Activated CD8-positive, alpha-beta T cell treated with anti-CD3 and anti-CD28 coated beads, Interleukin-2, amount 10 ng/mL, durations not matched to agents 7 days and 5 days (primary cell): Measurements from ENCODE around the gene RBM4. TPM values are rescaled to one million over a fixed set of nuclear protein-coding genes. Genes with fewer than 3 reads are reported as not detected.
A peak's percentile ranks its signal among the peaks of the same experiment; 100 is the strongest.
"Not testable (repeated sequence)": the region's sequence is repeated elsewhere in the genome, so short reads cannot be mapped to it uniquely, and the experiment has no call there.

Source experiments
- ATAC-seq: fragments of 150-1000 bp; cut with Tn5 transposase; one replicate; pipeline ENCODE4 v1.10.0; 2021; ENCODE audit warnings: moderate library complexity
- CTCF ChIA-PET: fragments of 350-600 bp; sonication (Branson Sonifier 250); formaldehyde crosslinking; loops from one replicate; lab custom pipeline; 2021; ENCODE audit warnings: antibody characterized with exemption; lab: Charles Lee
- POLR2A ChIA-PET: fragments of 350-600 bp; sonication (Branson Sonifier 250); formaldehyde crosslinking; loops from one replicate; lab custom pipeline; 2021; ENCODE audit warnings: antibody characterized with exemption; lab: Charles Lee
- DNase-seq: peaks from one replicate; pipeline ENCODE4 v3.0.0-alpha.2; 2020
- H3K27ac Mint-ChIP-seq: one replicate; pipeline ENCODE4 v1.8.0; 2021; ENCODE audit warnings: mild to moderate bottlenecking, mixed read lengths
- H3K27me3 Mint-ChIP-seq: one replicate; pipeline ENCODE4 v1.8.0; 2021; ENCODE audit warnings: low read depth, mixed read lengths
- H3K36me3 Mint-ChIP-seq: one replicate; pipeline ENCODE4 v1.8.0; 2021; ENCODE audit warnings: low read depth, mixed read lengths
- H3K4me1 Mint-ChIP-seq: one replicate; pipeline ENCODE4 v1.8.0; 2021; ENCODE audit warnings: low read depth, mixed read lengths
- H3K4me3 Mint-ChIP-seq: one replicate; pipeline ENCODE4 v1.8.0; 2021; ENCODE audit warnings: mild to moderate bottlenecking, mixed read lengths
- H3K9me3 Mint-ChIP-seq: one replicate; pipeline ENCODE4 v1.8.0; 2022; ENCODE audit warnings: mixed read lengths; ENCODE audit not compliant: insufficient read depth
- total RNA-seq, 2 experiments: library from RNA; stranded (reverse); gene quantifications; one replicate each; pipeline ENCODE4 v1.2.3, GENCODE V29; 2021

RBM4 gene
- total RNA-seq, 2 experiments from 2014 or later: 118 to 121 TPM

DNA sequence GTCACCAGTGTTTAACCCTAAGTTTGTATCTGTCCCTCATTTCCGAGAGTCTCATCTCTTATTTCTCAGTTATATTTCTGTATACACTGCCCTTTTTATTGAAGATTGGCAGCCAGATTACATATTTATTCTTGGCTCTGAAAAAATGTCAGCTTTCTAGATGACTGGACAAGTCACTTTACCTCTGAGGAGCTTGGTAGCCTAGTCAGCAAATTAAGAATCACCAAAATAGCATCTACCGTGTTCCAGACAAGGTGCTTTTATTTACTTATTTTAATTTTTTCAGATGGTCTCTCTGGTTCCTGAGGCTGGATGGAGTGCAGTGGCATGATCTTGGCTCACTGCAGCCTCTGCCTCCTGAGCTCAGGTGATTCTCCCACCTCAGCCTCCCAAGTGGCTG lies 5.6 kb upstream of the RBM4 start:
- ChIA-PET CTCF (no interaction called here), POLR2A (interaction anchor here (0.7 to 3.3 kb wide), 3 partner anchors 9 to 16 kb away, joined by 3 to 16 read pairs (median 5); partner anchors contain the start of gene RBM14)
- ATAC-seq: no peak
- no peak for DNase-seq
- Mint-ChIP-seq H3K4me3 (no peak overlapping the region), H3K9me3 (no peaks in the 10 kb centered on the region), H3K27ac (no peak overlapping the region), H3K27me3 (no peaks in the 10 kb centered on the region), H3K36me3 (peaks cover 61% of the 10 kb centered on the region), H3K4me1 (peaks cover 39% of the 10 kb centered on the region)

DNA sequence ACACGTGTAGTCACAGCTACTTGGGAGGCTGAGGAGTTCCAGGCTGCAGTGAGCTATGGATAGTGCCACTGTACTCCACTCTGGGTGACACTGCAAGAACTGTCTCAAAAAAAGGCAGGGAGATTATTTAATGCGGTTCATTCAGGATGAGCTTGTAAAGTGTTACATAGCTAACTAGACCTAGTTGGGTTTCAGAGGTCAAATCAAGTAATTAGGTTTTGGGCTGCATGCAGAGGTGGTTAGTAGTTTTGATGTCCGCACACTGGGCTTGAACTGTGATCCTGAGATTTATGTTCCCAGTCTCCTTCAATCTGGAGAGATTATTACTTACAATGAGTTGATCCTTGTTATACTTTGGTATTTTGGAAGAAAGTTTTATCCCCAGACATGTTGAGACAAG lies 2.1 kb upstream of the RBM4 start:
- no peak overlapping the region for H3K4me3 Mint-ChIP-seq
- no peak for ATAC-seq
- POLR2A ChIA-PET: interaction anchor here (0.7 to 6.3 kb wide), 5 partner anchors 11 to 41 kb away, joined by 3 to 78 read pairs (median 33); partner anchors contain the start of genes RBM14 and RBM4B

DNA sequence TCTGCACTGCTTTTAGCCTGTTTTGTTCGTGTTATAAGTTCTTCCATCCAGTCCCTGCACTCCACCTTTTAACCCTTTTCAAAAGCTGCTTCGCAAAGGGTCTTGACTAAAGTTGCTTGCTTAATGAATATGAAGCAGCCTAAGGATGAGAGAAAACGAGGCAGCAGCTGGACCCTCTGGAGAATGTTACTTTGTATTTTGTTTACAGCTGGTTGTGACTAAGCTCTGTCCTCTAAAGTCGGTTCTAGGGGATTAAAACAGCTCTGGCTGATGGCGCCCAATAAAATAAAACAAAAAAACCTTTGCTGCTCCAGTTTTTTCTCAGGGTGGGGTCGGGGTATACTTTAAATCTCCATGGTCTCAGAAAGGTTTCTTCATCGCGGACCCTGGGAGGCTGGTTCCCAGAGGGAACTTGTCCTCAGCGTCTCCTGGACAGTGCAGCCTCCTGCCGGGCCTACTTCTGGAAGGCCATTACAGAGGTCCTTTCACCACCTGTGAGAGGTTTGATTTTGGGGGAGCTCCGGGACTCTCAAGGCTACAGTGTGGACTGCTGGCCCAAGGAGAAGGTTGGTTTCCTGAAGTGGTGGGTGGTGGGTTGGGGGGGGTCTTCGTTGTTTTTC lies 836 bp upstream of the RBM4 start:
- no peaks in the 10 kb centered on the region for H3K27me3 Mint-ChIP-seq
- ChIA-PET POLR2A (interaction anchor here (0.7 to 6.3 kb wide), 20 partner anchors 9 to 265 kb away, joined by 3 to 78 read pairs (median 4); partner anchors contain the start of genes ACTN3, CCDC87, CCS and RBM14), CTCF (interaction anchor here (0.7 to 4.3 kb wide), 22 partner anchors 8 to 249 kb away, joined by 3 to 32 read pairs (median 4); partner anchors contain the start of genes CCDC87, CCS, DPP3 and PELI3)
- peak; percentile 22 for DNase-seq
- peak overlapping the region; percentile 98 for H3K4me3 Mint-ChIP-seq
- ATAC-seq: no peak
- peaks cover 72% of the 10 kb centered on the region for H3K36me3 Mint-ChIP-seq
- H3K9me3 Mint-ChIP-seq: no peaks in the 10 kb centered on the region
- peak overlapping the region; percentile 98 for H3K27ac Mint-ChIP-seq
- peaks cover 54% of the 10 kb centered on the region for H3K4me1 Mint-ChIP-seq

More for the DNA sequence above, 2.1 kb upstream of the RBM4 start:
- Mint-ChIP-seq H3K27me3 (no peaks in the 10 kb centered on the region), H3K36me3 (peaks cover 68% of the 10 kb centered on the region), H3K27ac (peak overlapping the region; percentile 61), H3K9me3 (no peaks in the 10 kb centered on the region), H3K4me1 (peaks cover 48% of the 10 kb centered on the region)
- DNase-seq: no peak
- CTCF ChIA-PET: interaction anchor here (0.9 to 4.3 kb wide), 4 partner anchors 14 to 45 kb away, joined by 4 to 32 read pairs (median 19); partner anchors contain the start of genes CCDC87, CCS and RBM4B

DNA sequence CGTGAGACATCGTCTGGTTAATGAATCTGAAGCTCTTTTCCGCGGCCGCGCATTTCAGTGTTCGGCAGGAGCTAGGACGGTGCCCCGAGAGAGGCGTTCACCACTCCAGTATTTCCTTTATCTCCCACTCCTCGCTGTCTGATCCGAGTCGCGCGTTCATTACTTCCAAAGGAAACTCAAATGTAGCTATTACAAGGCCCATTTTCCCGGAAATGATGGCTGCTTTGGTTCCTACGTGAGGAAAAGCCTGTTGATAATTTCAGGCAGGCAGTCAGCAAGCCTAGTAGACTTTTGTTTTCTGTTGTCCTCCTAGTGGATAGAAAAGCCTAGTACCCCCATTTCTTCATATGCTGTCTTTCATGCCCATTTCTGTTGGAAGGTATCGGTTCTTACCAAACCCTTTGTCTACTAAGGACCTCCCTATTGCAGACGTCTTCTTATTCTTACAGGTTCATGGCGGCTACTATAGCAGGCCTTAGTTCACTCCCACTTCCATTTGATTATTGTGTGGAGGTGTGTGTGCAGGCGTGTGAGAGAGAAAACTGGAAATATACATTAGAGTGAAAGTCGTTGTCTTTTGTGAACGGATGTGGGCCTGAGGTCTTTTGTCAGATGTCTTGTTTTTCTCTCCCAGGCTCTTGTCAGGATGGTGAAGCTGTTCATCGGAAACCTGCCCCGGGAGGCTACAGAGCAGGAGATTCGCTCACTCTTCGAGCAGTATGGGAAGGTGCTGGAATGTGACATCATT lies 737 bp downstream of the RBM4 start:
- ChIA-PET CTCF (interaction anchor here (0.9 to 4.3 kb wide), 14 partner anchors 10 to 250 kb away, joined by 3 to 32 read pairs (median 6); partner anchors contain the start of genes CCDC87, CCS, RBM14 and RBM4B), POLR2A (interaction anchor here (0.5 to 6.3 kb wide), 16 partner anchors 11 to 1141 kb away, joined by 3 to 78 read pairs (median 6); partner anchors contain the start of genes ACTN3, CCDC87, CCS and RBM14)
- H3K4me3 Mint-ChIP-seq: peak overlapping the region; percentile 98
- peak overlapping the region; percentile 98 for H3K27ac Mint-ChIP-seq
- ATAC-seq: peak; percentile 3
- H3K9me3 Mint-ChIP-seq: no peaks in the 10 kb centered on the region
- H3K27me3 Mint-ChIP-seq: no peaks in the 10 kb centered on the region
- peaks cover 82% of the 10 kb centered on the region for H3K36me3 Mint-ChIP-seq
- peak; percentile 53 for DNase-seq
- H3K4me1 Mint-ChIP-seq: peaks cover 68% of the 10 kb centered on the region

DNA sequence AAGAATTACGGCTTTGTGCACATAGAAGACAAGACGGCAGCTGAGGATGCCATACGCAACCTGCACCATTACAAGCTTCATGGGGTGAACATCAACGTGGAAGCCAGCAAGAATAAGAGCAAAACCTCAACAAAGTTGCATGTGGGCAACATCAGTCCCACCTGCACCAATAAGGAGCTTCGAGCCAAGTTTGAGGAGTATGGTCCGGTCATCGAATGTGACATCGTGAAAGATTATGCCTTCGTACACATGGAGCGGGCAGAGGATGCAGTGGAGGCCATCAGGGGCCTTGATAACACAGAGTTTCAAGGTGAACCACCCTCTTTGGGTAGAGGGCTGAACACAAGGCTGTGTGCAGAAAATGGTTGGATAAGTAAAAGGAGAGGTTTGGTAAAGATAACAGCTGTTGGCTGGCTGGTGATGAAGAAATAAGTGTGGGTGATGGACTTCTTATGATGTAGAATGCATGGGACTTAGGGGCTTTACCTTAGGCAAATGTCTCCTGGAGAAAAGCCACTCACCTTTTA lies 1.4 kb downstream of the RBM4 start:
- not testable (repeated sequence) for DNase-seq, ATAC-seq, H3K27me3 Mint-ChIP-seq, H3K9me3 Mint-ChIP-seq
- H3K4me1 Mint-ChIP-seq: peaks cover 72% of the 10 kb centered on the region
- H3K36me3 Mint-ChIP-seq: peaks cover 83% of the 10 kb centered on the region
- H3K4me3 Mint-ChIP-seq: peak overlapping the region; percentile 98
- H3K27ac Mint-ChIP-seq: peak overlapping the region; percentile 98
- ChIA-PET CTCF (interaction anchor here (1.2 to 4.3 kb wide), 5 partner anchors 10 to 62 kb away, joined by 3 to 32 read pairs (median 11); partner anchors contain the start of genes RBM14 and RBM4B), POLR2A (interaction anchor here (0.6 to 6.3 kb wide), 9 partner anchors 10 to 204 kb away, joined by 3 to 78 read pairs (median 8); partner anchors contain the start of genes CCDC87, CCS, RBM14 and RBM4B)

DNA sequence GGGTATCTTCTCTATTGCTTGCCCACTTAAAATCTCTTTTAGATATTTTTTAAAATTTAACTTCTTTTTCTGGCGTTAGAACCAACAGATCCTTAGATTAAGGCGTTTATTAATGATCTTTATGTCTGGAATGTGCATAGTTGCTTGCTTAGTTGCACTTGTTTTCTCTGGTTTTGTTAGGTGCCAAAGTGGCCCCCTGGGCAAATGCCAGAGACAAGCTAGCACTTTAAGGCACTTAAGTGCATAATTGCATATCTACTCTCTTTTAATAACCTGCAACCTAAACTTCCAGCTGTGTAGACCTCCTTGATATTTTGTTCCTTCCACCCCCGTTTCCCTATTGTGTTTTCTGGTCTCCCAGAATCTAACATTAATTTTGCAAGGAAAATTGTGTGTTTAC lies 3.3 kb downstream of the RBM4 start:
- Mint-ChIP-seq H3K4me3 (peak overlapping the region; percentile 98), H3K27me3 (no peaks in the 10 kb centered on the region), H3K36me3 (peaks cover 92% of the 10 kb centered on the region), H3K4me1 (peaks cover 87% of the 10 kb centered on the region), H3K27ac (no peak overlapping the region), H3K9me3 (no peaks in the 10 kb centered on the region)
- ATAC-seq: no peak
- POLR2A ChIA-PET: interaction anchor here (6.3 kb wide), 1 partner anchor 26 kb away, joined by 78 read pairs; the partner anchor contains the start of gene RBM14
- no peak for DNase-seq
- CTCF ChIA-PET: interaction anchor here (0.7 to 1.4 kb wide), 2 partner anchors 36 kb away, joined by 4 to 5 read pairs; partner anchors contain the start of gene RBM4B

DNA sequence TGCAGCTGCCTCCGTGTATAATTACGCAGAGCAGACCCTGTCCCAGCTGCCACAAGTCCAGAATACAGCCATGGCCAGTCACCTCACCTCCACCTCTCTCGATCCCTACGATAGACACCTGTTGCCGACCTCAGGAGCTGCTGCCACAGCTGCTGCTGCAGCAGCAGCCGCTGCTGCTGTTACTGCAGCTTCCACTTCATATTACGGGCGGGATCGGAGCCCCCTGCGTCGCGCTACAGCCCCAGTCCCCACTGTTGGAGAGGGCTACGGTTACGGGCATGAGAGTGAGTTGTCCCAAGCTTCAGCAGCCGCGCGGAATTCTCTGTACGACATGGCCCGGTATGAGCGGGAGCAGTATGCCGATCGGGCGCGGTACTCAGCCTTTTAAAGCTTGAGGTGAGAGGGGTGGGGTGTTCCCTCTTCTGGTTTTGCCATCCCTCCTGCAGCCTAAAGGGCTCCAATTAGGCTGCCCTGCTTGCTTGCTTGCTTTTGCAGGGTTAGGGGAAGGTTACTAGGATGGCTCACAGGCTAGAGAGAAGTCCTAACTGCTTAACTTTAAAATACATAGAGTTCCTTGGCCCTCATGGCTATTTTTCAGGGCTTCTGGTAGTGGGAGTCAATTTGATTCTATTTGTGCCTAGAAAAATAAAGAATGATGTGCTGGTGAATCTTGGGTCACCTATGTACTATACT lies 5.4 kb downstream of the RBM4 start:
- CTCF ChIA-PET: no interaction called here

DNA sequence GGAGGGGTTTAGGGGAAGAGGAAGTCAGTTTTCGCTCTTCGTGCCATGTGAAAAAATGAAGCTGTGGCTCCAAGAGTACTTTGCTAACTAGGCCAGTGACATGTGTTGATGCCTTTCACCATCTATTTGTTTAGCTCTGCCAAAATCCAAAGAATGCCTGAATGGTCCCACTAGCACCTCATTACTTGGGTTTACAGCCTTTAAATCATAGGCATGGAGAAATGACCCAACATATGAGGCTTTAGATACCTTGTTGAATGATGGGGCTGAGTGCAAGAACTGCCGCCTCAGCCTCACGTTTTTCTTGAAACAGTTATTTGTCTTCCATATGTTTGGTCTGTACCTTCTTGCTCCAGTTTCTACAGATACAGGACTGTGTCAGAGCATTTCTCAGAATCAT lies 8.3 kb downstream of the RBM4 start:
- DNase-seq (no peak), ATAC-seq (no peak)
- Mint-ChIP-seq H3K9me3 (no peaks in the 10 kb centered on the region), H3K4me3 (no peak overlapping the region), H3K4me1 (peaks cover 59% of the 10 kb centered on the region), H3K27me3 (no peaks in the 10 kb centered on the region), H3K36me3 (peaks cover 88% of the 10 kb centered on the region), H3K27ac (peak overlapping the region; percentile 12)
- CTCF ChIA-PET: interaction anchor here (1.2 to 2.7 kb wide), 2 partner anchors 8 to 31 kb away, joined by 3 to 11 read pairs; partner anchors contain the start of genes RBM4 and RBM4B
- POLR2A ChIA-PET: interaction anchor here (0.7 to 1.7 kb wide), 2 partner anchors 9 to 10 kb away, joined by 3 to 7 read pairs; partner anchors contain the start of gene RBM4

More for the DNA sequence above, 5.4 kb downstream of the RBM4 start:
- no peak for ATAC-seq
- peaks cover 93% of the 10 kb centered on the region for H3K36me3 Mint-ChIP-seq
- DNase-seq: no peak
- POLR2A ChIA-PET: interaction anchor here (0.5 to 2.0 kb wide), 2 partner anchors 11 to 22 kb away, joined by 3 to 7 read pairs; no protein-coding TSS in a partner anchor
- no peak overlapping the region for H3K4me3 Mint-ChIP-seq
- H3K4me1 Mint-ChIP-seq: peaks cover 81% of the 10 kb centered on the region
- no peaks in the 10 kb centered on the region for H3K9me3 Mint-ChIP-seq
- H3K27ac Mint-ChIP-seq: no peak overlapping the region
- no peaks in the 10 kb centered on the region for H3K27me3 Mint-ChIP-seq

DNA sequence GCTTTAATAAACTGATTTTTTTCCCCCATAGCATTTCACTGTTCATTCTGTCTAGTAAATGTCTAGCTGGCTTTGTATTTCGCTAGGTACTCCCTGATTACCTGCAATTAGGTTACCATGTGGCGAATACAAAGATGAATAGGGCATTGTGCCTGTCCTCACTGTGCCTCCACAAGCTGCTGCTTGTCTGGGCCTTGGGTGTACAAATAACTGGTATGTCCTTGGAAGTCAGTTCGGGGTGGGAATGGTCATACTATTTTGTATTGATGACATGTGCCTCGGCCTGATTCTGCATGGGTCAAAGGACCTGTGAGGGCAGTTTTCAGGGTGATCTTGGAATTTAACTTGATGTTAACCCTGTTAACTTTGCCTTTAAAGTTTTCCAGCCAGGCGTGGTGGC lies 11.4 kb downstream of the RBM4 start:
- Mint-ChIP-seq H3K36me3 (peaks cover 70% of the 10 kb centered on the region), H3K4me1 (peaks cover 31% of the 10 kb centered on the region), H3K27me3 (no peaks in the 10 kb centered on the region), H3K4me3 (no peak overlapping the region), H3K27ac (no peak overlapping the region), H3K9me3 (no peaks in the 10 kb centered on the region)
- CTCF ChIA-PET: interaction anchor here (1.0 to 1.4 kb wide), 2 partner anchors 10 to 28 kb away, joined by 3 to 10 read pairs; partner anchors contain the start of gene RBM4B
- no peak for DNase-seq
- POLR2A ChIA-PET: interaction anchor here (0.7 to 2.4 kb wide), 3 partner anchors 10 to 159 kb away, joined by 3 to 8 read pairs (median 5); partner anchors contain the start of gene RBM14
- ATAC-seq: no peak

DNA sequence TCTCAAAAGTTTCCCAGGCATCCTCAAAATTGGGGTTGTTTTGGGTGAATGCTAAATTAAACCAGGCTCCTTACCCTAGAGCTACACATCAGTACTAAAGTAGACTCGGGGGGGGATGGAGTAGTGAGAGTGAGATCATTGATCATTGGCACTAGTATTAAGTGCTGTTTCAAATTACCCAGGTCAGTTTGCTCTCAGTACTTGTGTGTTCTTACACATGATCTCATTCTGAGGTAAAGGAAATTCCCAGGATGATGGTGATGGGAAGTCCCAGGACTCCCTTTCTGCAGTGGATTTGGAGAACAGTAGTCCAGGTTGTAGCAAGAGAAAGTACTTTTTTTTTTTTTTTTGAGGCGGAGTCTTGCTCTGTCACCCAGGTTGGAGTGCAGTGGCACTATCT lies 12.5 kb downstream of the RBM4 start:
- ChIA-PET CTCF (no interaction called here), POLR2A (interaction anchor here (2.4 kb wide), 1 partner anchor 11 kb away, joined by 8 read pairs; no protein-coding TSS in a partner anchor)
- ATAC-seq: peak; percentile 9
- DNase-seq: no peak
- Mint-ChIP-seq H3K27ac (no peak overlapping the region), H3K36me3 (peaks cover 66% of the 10 kb centered on the region), H3K27me3 (no peaks in the 10 kb centered on the region), H3K4me1 (peaks cover 19% of the 10 kb centered on the region), H3K4me3 (no peak overlapping the region), H3K9me3 (no peaks in the 10 kb centered on the region)
